Loucy (cell line): ENCODE results near the gene AQP11.

Experiments used
- CTCF ChIP-seq: fragments of 200-600 bp; sonication (generic); conservative IDR thresholded peaks from 2 replicates; pipeline ENCODE4 v1.5.1; 2014; ENCODE audit warnings: mild to moderate bottlenecking, antibody characterized with exemption, low read length
- EZH2phosphoT487 ChIP-seq: fragments of 200-600 bp; IDR thresholded peaks from 2 replicates; pipeline ENCODE4 v1.6.1; 2018; ENCODE audit warnings: antibody characterized with exemption, mild to moderate bottlenecking, moderate library complexity, borderline replicate concordance

- peak; percentile 34 for TF ChIP-seq CTCF
- TF ChIP-seq EZH2phosphoT487: no peak
Measured at GRCh38 chr11:77548552-77549445, 41.0 kb upstream of the AQP11 start.
